GM18907 (cell line): ENCODE measurements around the gene NHEJ1.
"Not testable (repeated sequence)": the region's sequence is repeated elsewhere in the genome, so short reads cannot be mapped to it uniquely, and the experiment has no call there.

Experiments
- ATAC-seq: cut with Tn5 transposase; IDR thresholded peaks from one replicate; pipeline ENCODE4 v1.9.1; 2021; ENCODE audit warnings: mild to moderate bottlenecking, moderate library complexity; ENCODE audit not compliant: unreplicated experiment

Gene NHEJ1, protein sequence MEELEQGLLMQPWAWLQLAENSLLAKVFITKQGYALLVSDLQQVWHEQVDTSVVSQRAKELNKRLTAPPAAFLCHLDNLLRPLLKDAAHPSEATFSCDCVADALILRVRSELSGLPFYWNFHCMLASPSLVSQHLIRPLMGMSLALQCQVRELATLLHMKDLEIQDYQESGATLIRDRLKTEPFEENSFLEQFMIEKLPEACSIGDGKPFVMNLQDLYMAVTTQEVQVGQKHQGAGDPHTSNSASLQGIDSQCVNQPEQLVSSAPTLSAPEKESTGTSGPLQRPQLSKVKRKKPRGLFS

DNA sequence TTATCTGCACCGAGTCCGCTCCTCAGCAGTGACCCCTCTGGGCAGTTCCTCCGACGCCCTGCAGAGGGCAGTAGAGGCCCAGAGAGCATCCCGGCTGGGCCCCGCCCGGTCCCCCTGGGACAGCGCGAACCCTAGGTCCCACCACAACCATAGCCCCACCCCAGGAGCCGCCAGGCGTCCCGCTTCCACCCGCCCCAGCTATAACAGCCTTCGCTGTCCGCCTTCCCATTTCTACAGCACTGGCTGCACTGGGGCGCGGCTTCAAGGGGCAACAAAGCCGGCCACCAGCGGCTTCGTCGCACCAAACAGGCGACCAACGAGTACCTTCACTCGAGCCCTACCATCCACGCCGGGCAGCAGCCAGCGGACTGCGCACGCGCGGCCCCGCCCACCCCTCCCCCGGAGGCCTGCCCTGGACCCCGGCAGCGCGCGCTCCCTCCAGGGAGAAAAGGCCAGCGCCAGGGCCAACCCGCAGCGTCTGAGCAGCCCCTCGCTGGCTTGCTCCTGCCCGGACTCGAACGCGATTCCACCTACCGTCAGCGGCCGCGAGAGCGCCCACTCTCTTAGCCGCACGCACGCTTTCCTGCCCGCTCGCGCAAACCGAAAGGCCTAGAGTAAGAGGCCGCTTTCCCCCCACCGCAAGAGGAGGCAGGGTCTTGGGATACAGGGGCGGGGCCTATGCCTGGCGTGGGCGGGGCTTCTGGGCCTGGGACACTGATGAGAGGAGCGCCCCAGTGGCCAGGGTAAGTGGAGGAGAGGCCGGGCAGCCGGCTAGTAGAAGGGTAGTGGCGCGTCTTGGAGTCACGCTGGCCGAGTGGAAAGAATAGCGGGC is at the start of gene NHEJ1:
Gene NHEJ1, minus strand, starts transcription at position 630 of the 832 bp plus-strand sequence. CDS start 2,453 bp downstream, outside the sequence.
- peak; percentile 84 for ATAC-seq

DNA sequence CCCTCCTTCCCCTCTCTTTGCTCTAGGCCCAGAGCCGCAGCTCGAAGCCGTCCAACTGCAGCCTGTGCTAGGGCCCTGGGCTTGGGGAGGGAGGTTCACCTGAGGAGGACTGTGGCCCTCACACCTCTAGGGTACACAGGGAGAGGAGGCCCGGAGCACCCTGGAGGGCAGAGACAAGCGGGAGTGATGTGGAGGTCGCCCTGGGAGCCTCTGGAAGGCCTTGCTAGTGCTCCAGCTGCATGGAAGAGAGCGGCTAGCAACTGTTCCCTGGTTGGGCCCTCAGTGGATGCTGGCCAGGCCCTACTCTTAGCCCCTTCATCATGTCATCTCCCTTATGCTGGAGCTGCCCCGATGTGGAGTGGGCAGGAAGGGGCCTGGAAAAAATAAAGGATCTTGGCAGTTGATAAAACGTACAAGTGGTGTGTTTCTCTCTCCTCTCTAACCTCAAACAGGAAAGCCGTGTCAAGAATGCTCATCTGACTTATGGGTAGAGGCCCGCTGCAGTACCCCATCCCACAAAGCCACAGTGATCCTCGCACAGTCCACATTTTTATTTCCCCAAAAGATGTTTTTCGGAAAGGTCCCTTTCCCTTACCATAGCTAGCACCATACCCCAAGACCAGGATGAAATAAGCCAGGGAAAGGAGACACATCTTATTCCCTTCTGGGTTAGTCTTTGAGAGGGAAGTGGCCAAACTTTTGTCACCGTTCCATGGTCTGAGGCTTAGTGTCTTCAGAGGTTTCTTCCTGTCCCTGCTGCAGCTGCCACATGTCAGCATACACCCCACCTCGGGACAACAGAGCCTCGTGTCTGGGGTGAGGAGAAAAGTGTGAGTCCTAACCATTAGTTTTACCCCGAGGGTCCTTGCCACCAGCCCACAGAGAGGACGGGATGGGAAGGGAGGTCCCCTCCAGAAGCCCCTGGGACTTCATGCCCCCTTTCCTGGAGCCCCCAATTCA is 48.9 kb upstream of the NHEJ1 start:
- ATAC-seq = no peak

GRCh38 chr2:219207884-219208740 is 47.5 kb upstream of the NHEJ1 start:
- ATAC-seq = no peak

DNA sequence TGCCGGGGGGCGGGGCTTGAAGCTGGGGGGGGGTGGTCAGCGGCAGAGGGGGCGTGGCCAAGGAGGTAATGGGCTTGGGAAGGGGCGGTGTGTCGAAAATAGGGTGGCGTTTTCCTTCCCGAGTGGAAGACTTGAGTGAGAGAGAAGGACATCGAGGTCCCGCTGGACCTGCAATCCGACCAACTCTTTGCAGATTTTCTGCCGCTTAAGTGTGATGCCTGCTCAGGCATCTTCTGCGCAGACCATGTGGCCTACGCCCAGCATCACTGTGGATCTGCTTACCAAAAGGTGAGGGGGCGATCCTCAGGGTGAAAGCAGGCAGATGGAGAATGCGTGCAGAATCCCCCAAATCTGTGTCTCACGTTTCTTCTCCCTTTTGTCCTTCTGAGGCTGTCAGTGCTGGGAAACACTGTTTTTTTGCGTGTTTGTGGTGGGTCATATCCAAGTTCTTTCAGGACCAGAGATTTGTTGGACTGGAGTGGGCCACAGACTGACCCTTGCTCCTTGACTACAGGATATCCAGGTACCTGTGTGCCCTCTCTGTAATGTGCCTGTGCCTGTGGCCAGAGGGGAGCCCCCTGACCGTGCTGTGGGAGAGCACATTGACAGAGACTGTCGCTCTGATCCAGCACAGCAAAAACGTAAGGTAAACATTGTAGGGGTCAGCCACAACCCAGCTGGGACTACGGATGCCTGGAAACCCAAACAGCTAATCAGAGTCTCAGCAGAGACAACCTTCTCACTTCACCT is 46.7 kb upstream of the NHEJ1 start:
- no peak for ATAC-seq

DNA sequence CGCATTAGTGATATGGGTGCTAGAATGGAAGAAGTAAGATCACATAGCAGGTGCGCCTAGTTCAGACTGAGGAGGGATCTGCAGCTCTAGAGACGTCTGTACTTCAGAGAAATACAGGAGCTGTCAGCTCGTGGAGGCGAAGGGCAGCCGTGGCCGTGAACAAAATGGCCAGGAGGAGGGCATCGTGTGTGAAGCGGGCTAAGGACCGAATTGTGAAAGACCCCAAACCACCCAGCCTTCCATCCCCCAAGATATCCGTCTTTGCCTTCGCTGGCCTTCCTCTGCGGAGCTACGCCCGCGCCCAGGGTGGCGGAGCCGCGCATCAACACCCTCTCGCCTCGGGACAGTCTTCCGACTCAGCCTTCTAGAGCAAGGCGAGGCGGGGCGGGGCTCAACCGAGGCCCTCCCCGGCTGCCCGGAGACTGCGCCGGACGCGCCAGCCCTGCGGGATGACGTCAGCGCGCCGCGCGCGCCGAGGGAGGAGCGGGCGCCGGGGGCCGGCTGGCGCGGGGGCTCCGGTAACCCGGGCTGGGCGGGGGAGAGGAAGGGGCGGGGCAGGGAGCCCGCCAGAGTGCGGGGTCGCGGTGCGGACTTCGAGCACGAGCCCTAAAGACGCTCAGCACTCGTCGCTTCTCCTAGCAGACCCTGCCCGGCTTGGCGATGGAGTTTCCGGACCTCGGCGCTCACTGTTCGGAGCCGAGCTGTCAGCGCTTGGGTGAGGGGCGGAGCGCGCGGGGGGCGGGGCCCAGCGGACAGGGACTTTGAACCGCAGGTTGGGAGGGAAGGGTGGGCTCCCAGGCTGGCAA is 45.9 kb upstream of the NHEJ1 start, which contains the start of gene ZFAND2B:
Gene ZFAND2B, plus strand, starts transcription at position 455 of the 806 bp plus-strand sequence. Its CDS starts 206 bp downstream, at position 661.
- peak; percentile 95 for ATAC-seq

DNA sequence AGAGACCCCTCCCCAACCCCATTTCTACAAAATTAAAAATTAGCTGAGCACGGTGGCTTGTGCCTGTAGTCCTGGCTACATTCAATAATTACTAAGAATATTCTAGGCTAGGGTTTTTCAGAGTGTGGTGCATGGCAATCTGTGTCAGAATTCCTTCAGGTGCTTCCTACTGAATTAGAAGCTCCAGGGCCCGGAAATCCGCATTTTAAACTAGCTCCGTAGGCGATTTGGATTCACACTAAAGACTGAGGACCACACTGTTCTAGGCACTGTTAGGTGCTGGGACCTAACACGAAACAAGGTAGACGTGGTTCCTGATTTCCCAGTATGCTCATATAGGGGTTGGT is 45.3 kb upstream of the NHEJ1 start:
- no peak for ATAC-seq

DNA sequence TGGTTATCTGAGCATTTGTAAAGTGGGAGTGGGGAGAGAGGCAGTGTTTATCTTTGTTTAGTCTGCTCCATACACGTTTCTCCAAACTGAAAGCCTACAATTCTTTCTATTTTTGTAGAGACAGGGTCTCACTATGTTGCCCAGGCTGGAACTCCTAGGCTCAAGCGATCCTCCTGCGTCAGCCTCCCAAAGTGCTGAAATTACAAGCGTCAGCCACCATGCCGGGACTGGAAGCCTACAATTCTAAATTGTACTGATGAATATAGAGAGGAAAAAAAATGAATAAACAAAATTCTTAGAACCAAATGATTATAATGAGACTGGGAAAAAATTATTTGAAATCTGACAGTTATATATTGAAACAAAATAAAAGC is 44.5 kb upstream of the NHEJ1 start:
- no peak for ATAC-seq

- ATAC-seq = no peak
Measured at GRCh38 chr2:219204425-219205164, 44.0 kb upstream of the NHEJ1 start.

DNA sequence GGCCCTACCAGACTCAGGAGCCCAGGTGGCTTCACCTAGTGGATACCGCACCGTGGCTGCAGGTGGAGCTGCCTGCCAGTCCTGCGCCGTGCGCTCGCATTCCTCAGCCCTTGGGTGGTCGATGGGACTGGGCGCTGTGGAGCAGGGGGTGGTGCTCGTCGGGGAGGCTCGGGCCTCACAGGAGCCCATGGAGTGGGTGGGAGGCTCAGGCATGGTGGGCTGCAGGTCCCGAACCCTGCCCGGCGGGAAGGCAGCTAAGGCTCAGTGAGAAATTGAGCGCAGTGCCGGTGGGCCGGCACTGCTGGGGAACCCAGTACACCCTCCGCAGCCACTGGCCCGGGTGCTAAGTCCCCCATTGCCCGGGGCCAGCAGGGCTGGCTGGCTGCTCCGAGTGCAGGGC is 40.7 kb upstream of the NHEJ1 start:
- ATAC-seq = not testable (repeated sequence)

- not testable (repeated sequence) for ATAC-seq
Measured at GRCh38 chr2:219200502-219201326, 40.1 kb upstream of the NHEJ1 start.

DNA sequence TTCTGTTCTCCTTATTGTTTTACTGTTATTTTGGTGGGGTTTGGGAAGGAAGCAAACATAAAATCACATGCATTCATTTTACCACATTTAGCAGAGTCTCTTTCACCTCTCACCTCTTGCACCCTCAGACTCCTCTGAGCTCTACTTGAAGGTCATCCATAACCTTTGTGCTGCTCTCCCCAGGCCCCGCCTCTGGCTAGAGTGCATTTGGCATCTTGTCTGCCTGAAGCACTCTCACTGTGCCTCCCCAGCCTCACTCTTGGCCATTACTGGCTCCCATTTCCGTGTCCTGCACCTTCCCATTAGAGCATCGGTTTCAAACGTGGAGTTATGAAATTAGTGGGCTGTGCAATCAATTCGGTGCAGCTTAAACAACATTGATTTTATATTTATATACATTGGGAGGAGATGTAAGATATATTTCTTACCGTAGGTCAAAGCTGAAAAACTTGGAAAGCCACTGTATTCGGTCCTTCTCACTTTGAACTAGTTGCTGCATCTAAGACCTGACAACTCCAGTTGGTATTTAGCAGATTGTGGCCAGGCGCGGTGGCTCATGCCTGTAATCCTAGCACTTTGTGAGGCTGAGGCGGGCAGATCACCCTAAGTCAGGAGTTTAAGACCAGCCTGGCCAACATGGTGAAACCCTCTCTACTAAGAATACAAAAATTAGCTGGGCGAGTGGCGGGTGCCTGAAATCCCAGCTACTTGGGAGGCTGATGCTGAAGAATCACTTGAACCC is 39.0 kb upstream of the NHEJ1 start:
- no peak for ATAC-seq

DNA sequence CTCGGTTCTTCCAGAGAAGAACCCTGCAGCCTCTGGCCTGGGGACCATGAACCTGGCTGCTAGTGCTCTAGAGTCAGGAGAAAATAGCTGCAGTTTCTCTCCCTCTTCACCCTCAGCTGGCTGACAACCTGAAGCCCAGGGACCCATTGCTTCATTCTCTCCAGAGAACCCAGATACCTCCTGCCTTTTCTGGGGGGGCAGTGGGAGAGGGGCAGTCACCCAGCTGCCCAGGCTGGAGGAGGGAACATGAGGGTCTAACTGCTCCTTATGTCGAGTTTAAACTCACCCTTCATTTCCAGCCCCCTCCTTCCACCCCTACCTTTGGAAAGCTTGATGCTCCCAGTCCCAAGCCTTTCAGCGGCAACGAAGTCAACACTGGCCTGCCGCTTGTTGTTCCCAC is 38.4 kb upstream of the NHEJ1 start:
- no peak for ATAC-seq

DNA sequence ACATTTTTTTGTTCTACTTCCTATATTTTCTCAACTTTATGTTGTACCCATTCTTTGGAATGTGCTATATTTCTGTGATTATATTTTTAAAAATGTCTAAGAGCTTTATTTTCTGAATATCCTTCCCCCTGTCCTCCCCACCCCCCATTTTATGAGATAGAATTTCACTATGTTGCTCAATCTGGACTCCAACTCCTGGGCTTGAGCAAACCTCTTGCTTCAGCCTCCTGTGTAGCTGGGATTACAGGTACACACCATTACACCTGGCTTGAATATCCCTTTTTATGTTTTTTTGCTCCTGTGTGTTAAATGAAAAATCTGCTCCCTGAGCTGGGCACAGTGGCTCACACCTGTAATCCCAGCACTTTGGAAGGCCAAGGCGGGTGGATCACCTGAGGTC is 36.8 kb upstream of the NHEJ1 start:
- no peak for ATAC-seq

- ATAC-seq = no peak
Measured at GRCh38 chr2:219186754-219187456, 26.3 kb upstream of the NHEJ1 start.

DNA sequence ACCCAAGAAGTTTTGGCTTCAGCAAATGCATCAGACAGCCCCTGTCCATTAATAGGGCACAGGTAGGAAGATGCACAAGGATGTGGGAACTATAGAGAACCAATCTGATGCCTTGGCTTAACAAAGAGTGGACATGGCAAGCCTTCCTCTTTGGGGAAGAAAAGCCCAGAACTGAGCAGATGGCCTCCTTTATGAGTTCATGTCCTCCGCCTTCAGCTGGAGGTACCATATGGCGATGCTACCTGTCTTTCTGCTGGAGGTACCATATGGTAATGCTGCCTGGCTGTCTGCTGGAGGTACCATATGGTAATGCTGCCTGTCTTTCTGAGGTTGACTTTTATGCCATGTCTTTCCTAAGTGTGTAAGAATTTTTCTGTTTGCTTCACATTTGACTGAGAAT is 23.5 kb upstream of the NHEJ1 start:
- no peak for ATAC-seq
